ENCODE results near the gene SLC7A6OS.

DNA sequence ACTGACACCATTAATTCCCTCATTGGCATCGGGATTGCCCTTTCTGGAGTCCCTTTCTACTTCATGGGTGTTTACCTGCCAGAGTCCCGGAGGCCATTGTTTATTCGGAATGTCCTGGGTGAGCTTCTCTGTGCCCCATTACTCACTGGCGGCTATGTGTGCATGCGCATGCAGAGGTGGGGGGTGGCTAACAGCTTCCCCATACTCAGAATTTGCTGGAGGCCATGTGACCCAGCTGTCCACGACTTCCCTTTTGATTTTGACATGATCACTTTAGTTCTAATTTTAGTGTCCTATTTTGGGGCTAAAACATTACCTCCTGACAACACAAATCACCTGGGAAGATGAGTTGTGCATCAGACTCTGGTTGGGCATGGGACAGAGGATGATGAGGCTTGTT is 14.1 kb downstream of the SLC7A6OS start:
- TF ChIP-seq, protein P1, sequence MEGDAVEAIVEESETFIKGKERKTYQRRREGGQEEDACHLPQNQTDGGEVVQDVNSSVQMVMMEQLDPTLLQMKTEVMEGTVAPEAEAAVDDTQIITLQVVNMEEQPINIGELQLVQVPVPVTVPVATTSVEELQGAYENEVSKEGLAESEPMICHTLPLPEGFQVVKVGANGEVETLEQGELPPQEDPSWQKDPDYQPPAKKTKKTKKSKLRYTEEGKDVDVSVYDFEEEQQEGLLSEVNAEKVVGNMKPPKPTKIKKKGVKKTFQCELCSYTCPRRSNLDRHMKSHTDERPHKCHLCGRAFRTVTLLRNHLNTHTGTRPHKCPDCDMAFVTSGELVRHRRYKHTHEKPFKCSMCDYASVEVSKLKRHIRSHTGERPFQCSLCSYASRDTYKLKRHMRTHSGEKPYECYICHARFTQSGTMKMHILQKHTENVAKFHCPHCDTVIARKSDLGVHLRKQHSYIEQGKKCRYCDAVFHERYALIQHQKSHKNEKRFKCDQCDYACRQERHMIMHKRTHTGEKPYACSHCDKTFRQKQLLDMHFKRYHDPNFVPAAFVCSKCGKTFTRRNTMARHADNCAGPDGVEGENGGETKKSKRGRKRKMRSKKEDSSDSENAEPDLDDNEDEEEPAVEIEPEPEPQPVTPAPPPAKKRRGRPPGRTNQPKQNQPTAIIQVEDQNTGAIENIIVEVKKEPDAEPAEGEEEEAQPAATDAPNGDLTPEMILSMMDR (IDR thresholded peaks at IDR 0.05), result no peak
- no peak for TF ChIP-seq POLR2A (IDR thresholded peaks at IDR 0.05)
